Stimulated activated CD4-positive, alpha-beta T cell treated with anti-CD3 and anti-CD28 coated beads, Interleukin-12 subunit alpha, Interleukin-12 subunit beta, amount 100 ng/mL, for 24 hours (primary cell): Measurements from ENCODE around the gene CTDSP1.

Experiments
- DNase-seq, 2 experiments: peaks; one replicate each; pipeline ENCODE4 v3.0.0-alpha.2; 2020; ENCODE audit warnings: low read depth in 2 of 2

CTDSP1 gene

GRCh38 chr2:218400167-218400929 is 680 bp downstream of the CTDSP1 start:
- peak in 1 of 2 experiments; percentile 17 for DNase-seq

GRCh38 chr2:218400930-218401881 is 1.5 kb downstream of the CTDSP1 start:
- DNase-seq = no peak

GRCh38 chr2:218401890-218402289 is 2.2 kb downstream of the CTDSP1 start:
- DNase-seq = no peak

GRCh38 chr2:218402491-218402901 is 2.8 kb downstream of the CTDSP1 start:
- no peak for DNase-seq

GRCh38 chr2:218402911-218403411 is 3.3 kb downstream of the CTDSP1 start:
- no peak for DNase-seq

GRCh38 chr2:218403810-218404209 is 4.1 kb downstream of the CTDSP1 start:
- no peak for DNase-seq

- no peak for DNase-seq
Observed at GRCh38 chr2:218404351-218405085, 4.8 kb downstream of the CTDSP1 start.

GRCh38 chr2:218405086-218405745 is 5.5 kb downstream of the CTDSP1 start:
- no peak for DNase-seq

GRCh38 chr2:218405746-218406208 is 6.1 kb downstream of the CTDSP1 start:
- no peak for DNase-seq

GRCh38 chr2:218406209-218406948 is 6.7 kb downstream of the CTDSP1 start:
- DNase-seq = peak; percentile 83 to 96

- peak in 1 of 2 experiments; percentile 59 for DNase-seq
Observed at GRCh38 chr2:218406949-218407618, 7.4 kb downstream of the CTDSP1 start.

GRCh38 chr2:218407717-218408116 is 8.0 kb downstream of the CTDSP1 start:
- no peak for DNase-seq

- DNase-seq = no peak
Observed at GRCh38 chr2:218418321-218418716, 18.7 kb downstream of the CTDSP1 start.

- no peak for DNase-seq
Observed at GRCh38 chr2:218418717-218419458, 19.2 kb downstream of the CTDSP1 start, which contains the start of gene VIL1. Gene VIL1 (plus strand): TSS chr2:218419123. CDS start chr2:218423779, 4,656 bp downstream.

- DNase-seq = no peak
Observed at GRCh38 chr2:218419630-218420216, 20.1 kb downstream of the CTDSP1 start.

- no peak for DNase-seq
Observed at GRCh38 chr2:218421027-218421426, 21.4 kb downstream of the CTDSP1 start.

GRCh38 chr2:218422403-218423086 is 22.9 kb downstream of the CTDSP1 start:
- DNase-seq = no peak

GRCh38 chr2:218423584-218423983 is 23.9 kb downstream of the CTDSP1 start:
- no peak for DNase-seq
